NCI-H524 treated with DMSO at 0.1 percent for 48 hours (cell line): ENCODE measurements around the gene STAG1.
"Not testable (repeated sequence)": the region's sequence is repeated elsewhere in the genome, so short reads cannot be mapped to it uniquely, and the experiment has no call there.

Experiments
- DNase-seq: peaks from one replicate; lab custom pipeline; 2025; lab: John Stamatoyannopoulos, UW

Gene STAG1

GRCh38 chr3:136595913-136596697, 156.1 kb downstream of the STAG1 start:
- no peak for DNase-seq

- no peak for DNase-seq
Observed at GRCh38 chr3:136586580-136586979, 165.6 kb downstream of the STAG1 start.

GRCh38 chr3:136584728-136585127, 167.4 kb downstream of the STAG1 start:
- DNase-seq: no peak

GRCh38 chr3:136583823-136584222, 168.4 kb downstream of the STAG1 start:
- no peak for DNase-seq

DNA sequence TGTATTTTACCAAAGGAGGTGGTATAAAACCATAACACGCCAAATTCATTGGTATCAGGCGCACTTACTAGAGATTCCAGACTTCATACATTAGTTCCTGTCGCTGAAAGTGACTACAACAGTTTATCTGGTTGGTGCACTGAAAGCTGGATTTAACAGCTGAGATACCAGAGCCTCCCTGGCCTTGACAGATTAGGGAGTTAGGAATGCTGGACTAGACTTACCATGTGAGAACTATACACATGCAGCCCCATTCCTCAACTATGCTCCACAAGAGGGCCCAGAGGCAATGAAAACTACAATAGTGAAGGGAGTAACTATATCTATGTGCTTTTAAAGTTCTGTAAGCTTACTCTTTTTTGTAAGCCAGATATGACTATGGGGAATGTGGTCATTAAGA, 174.4 kb downstream of the STAG1 start:
- DNase-seq: no peak

DNA sequence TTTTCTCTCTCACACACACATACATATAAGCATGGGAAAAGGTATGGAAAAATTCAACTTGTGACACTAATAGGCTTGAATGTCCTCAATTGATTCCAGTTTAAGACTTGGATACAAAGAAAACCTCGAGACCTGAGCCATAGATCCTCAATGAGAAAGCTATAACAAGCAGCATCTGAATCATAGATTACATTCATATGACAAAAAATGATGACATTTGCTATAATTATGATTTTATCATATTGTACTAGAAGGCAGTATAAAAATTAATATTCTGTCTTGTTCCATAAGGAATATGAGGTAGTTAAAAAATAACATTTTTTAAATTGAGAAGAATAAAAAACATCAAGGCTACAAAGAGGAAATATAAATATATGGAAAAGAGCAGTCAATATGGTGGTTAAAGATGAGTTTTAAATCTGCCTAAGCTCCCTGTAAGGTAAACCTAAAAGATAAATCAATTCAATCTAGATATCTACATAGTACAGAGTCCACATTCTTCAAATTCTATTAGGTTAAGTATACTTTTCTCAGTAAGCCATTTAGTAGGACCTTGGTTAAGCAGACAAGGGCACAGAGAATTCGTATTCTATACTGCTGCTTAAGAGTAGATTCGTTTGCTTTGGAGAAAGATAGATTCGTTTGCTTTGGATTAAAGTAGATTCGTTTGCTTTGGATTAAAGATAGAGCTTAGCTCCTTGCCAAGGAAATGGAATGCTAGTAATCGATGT, 175.7 kb downstream of the STAG1 start:
- DNase-seq: no peak

DNA sequence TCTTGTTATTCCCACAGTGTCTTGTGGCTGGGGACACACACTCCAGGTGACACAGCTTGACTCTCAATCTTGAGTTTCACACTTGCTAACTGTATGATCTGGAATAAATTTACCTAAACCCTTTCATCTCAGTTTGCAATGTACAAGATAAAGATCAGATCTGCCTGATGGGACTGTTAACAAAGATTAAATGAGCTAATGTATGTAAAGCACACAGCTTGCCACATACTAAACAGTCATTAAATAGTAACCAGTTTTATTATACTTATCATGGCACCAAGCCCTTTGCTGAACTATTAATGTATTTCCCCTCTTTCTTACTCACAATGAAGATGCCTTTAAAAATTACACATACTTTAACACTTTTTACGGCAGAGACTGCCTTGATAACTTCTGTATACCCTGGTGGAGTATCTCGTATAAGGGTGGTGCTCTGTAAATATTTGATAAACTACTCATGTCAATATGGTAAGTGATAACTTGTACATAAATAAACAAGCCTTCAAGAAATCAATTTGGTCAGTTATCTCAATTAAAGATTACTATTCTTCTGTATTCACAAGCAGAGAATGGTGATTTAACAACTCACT, 184.5 kb downstream of the STAG1 start:
- no peak for DNase-seq

GRCh38 chr3:136564962-136565361, 187.2 kb downstream of the STAG1 start:
- not testable (repeated sequence) for DNase-seq

GRCh38 chr3:136562026-136562425, 190.2 kb downstream of the STAG1 start:
- DNase-seq: no peak

GRCh38 chr3:136559896-136560295, 192.3 kb downstream of the STAG1 start:
- DNase-seq: no peak

DNA sequence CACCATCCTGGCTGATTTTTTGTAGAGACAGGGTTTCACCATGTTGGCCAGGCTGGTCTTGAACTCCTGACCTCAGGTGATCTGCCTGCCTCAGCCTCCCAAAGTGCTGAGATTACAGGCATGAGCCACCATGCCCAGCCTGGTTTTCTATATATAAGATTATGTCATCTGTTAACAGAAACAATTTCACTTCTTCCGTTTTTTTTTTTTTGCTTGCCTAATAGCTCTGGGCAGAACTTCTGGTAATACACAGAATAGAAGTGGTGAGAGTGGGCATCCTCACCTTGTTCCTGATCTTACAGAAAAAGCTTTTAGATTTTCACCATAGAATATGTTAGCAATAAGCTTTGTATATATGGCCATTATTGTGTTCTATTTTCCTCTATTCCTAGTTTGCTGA, 202.7 kb downstream of the STAG1 start:
- DNase-seq: not testable (repeated sequence)

GRCh38 chr3:136547293-136547692, 204.9 kb downstream of the STAG1 start:
- DNase-seq: no peak

DNA sequence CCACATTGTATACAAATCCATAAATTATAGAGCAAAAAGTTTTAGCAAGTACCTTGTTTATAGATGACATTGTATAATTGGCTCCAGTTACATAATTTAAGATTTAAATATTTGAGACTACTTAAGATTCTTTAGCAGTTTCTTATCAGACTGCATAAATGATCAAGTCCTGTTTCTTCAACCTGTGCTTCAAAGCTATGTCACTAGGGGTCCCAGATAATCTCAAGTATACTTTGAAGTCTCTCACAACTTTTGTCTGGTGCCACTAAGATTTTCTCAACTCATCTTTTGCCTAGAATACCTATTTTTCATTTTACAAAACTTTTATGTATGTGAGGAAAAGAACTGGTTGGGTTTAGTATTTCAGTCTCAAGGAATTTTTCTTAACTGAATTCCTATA, 205.5 kb downstream of the STAG1 start:
- DNase-seq: no peak

DNA sequence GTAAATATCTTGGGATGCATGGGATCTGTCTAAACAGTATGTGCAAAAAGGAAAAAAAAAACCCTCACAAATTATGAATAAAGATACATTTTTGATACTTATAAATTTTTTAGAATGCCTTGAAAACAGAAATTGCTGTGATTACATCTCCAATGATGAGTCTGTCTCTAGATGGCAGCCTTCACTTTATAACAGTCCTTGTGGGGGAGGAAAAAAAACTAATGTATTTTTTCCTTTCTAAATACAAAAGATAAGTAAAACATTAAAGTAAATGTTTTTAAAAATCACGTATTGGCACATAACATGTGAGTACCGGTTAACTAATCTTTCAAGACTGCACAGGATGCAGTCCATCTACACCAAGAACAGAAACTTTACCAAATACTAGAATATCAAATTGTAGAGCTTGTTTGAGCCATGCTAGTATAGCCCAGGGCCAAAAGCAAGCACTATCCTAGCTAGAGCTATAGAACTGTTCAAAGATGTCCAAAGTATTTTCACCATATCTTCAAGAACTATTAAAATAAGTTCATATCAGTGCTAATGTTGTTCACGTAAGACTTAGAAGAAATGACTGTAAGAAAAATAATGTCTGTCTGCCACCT, 206.4 kb downstream of the STAG1 start:
- DNase-seq: no peak

DNA sequence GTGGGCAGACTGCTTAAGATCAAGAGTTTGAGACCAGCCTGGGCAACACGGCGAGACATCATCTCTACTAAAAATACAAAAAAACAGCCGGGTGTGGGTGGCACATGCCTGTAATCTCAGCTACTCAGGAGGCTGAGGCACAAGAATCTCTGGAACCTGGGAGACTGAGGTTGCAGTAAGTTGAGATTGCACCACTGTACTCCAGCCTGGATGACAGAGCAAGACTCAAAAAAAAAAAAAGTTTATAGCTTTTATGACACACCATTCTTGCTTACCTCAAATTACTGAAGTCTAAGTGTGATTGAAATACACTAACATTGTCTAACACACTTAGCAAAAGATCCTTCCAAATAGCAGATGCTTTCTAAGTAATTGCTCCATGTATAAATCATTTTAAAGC, 207.6 kb downstream of the STAG1 start:
- no peak for DNase-seq

DNA sequence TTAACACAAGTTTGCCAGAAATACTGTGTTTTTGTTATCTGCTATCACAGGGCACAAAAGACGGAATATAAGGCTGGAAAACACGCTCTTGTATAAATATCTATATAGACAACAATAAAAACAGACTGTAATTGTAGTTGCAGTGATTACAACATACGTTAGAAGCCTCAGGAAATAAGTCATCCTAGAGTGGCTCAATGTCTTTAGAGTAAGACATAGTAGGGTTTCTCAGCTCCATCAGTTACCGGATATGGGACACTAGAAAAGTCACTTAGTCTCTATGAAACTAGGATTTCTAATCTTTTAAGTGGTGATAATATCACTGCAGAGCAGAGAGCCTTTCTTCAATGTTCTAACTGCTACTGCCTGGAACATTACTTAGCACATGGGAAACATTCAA, 208.8 kb downstream of the STAG1 start:
- no peak for DNase-seq

DNA sequence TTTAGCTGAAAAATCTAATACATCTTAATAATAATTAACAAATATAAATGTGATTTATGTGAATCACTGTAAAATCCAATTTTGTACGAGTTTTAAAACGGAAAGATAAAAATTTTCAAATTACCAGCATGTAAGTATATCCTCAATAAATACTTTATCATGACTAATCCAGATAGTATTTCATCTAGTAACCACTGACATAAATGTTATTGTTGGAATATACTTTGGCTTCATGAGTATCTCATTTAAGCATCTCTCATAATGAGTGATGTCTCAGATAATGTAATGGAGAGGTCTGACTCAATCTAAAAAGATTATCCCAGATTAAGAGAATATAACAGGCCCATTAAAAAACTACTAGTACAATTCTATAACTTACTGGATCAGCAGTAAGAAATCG, 216.3 kb downstream of the STAG1 start:
- no peak for DNase-seq

- DNase-seq: no peak
Observed at GRCh38 chr3:136532766-136533165, 219.4 kb downstream of the STAG1 start.

DNA sequence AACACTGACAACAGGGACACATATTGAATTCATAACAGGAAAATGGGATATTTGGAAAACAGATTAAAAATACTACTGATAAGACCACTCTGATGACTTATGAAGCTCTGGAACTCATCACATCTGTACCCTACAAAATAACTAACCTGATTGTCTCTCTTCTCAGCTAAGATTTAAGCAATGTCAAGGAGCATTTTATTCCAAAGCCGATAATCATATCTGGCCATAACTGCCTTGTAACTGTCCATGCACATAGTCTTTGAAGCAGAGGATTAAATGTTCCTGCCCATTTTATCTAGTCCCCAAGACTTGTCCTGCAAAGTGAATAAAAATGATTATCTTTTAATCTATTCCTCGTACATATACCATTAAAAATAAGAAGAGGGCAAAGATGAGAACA, 234.1 kb downstream of the STAG1 start:
- no peak for DNase-seq

DNA sequence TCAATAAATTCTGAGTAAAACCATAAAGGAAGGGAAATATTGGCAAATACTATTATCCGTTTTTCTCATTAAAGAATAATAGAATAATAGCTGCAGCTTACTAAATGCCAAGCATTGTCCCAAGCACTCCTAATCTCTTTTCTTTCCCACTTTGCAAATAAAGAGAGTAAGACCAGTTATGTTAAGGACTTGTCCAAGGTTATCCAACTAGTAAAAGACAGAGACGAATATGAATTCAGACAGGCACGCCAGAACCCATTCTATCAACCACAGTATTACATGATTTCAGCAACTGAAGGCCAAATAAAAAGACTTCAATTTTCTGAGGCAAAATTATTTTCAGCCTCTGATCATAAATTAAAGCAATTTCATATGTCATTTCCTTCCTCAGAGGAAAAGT, 235.5 kb downstream of the STAG1 start:
- no peak for DNase-seq

DNA sequence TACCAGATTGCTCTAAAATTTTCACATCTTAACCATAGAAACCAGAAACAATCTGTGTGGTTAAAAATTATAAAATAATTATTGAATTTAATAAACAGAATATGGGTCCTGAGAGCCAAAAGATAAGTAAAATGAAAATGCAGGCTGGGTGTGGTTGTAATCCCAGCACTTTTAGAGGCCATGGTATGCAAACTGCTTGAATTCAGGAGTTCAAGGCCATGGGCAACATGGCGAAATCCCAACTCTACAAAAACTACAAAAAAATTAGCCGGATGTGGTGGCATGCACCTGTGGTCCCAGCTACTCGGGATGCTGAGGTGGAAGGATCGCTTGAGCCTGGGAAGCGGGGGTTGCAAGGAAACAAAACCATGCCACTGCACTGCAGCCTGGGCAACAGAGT, 236.1 kb downstream of the STAG1 start:
- no peak for DNase-seq

- DNase-seq: not testable (repeated sequence)
Observed at GRCh38 chr3:136514533-136514932, 237.6 kb downstream of the STAG1 start.

GRCh38 chr3:136513367-136513766, 238.8 kb downstream of the STAG1 start:
- DNase-seq: no peak
